Spinal cord (tissue), 10 donors: ENCODE data around the gene TPSG1. TPM values are rescaled to one million over a fixed set of nuclear protein-coding genes. Genes with fewer than 3 reads are reported as not detected.
"Not testable (repeated sequence)": the region's sequence is repeated elsewhere in the genome, so short reads cannot be mapped to it uniquely, and the experiment has no call there.

Experiments
- DNase-seq, 6 donors: peaks; one replicate each; pipeline versions ENCODE4 v3.0.0 to v3.0.0-alpha.2; 2013 to 2015; ENCODE audit warnings: low spot score in 6 of 6, low read depth in 4 of 6
- H3K27ac ChIP-seq: one replicate; pipeline ENCODE4 v1.5.1; 2013; ENCODE audit warnings: low read depth, low read length, control low read depth
- H3K27me3 ChIP-seq: one replicate; pipeline ENCODE4 v1.6.1; 2013; ENCODE audit warnings: low read length; ENCODE audit not compliant: control insufficient read depth, insufficient read depth
- H3K36me3 ChIP-seq: one replicate; pipeline ENCODE4 v1.6.1; 2013; ENCODE audit warnings: low read length; ENCODE audit not compliant: control insufficient read depth, insufficient read depth
- H3K4me1 ChIP-seq: one replicate; pipeline ENCODE4 v1.6.1; 2013; ENCODE audit warnings: low read length; ENCODE audit not compliant: control insufficient read depth, insufficient read depth
- H3K4me3 ChIP-seq: one replicate; pipeline ENCODE4 v1.5.1; 2013; ENCODE audit warnings: low read depth, low read length, control low read depth
- H3K9me3 ChIP-seq: one replicate; pipeline ENCODE4 v1.6.1; 2013; ENCODE audit warnings: low read length; ENCODE audit not compliant: control insufficient read depth, insufficient read depth
- WGBS: methylation state at CpG from one replicate; pipeline ENCODE4 v1.1.5; 2013; ENCODE audit warnings: missing lambda C conversion rate; ENCODE audit not compliant: insufficient coverage; 5-methylcytosine and 5-hydroxymethylcytosine counted together
- polyA plus RNA-seq, 2 donors: library from polyadenylated mRNA; unstranded; fragments of 120-200 nt; gene quantifications; one replicate each; pipeline ENCODE4 v1.2.1, GENCODE V29; 2013; ENCODE audit not compliant: insufficient read length in 2 of 2
- total RNA-seq, 2 donors: library from RNA; depleted of rRNA in 1 of 2; stranded (reverse); fragments of 120-200 nt in 1 of 2; fragments of >200 nt in 1 of 2; gene quantifications; one replicate each; pipeline versions ENCODE4 v1.2.3 to v1.2.4, GENCODE V29; 2013 to 2014
- donor health status: healthy.

TPSG1 gene
- total and polyA plus RNA-seq, 4 donors: 0.41 to 0.89 TPM; not detected in 2

- H3K27ac ChIP-seq: no peak overlapping the region
- 55% methylated on average over 29 of the region's 30 CpGs for WGBS
- H3K9me3 ChIP-seq: no peaks in the 10 kb centered on the region
- peaks cover 37% of the 10 kb centered on the region for H3K36me3 ChIP-seq
- H3K4me3 ChIP-seq: no peak overlapping the region
- DNase-seq: peak in 2 of 6 donors; percentile 39 to 75
- peaks cover 28% of the 10 kb centered on the region for H3K4me1 ChIP-seq
- no peaks in the 10 kb centered on the region for H3K27me3 ChIP-seq
Measured at GRCh38 chr16:1193143-1193824, 31.8 kb downstream of the TPSG1 start.

- peaks cover 28% of the 10 kb centered on the region for H3K4me1 ChIP-seq
- no peaks in the 10 kb centered on the region for H3K27me3 ChIP-seq
- H3K4me3 ChIP-seq: no peak overlapping the region
- 75% methylated on average over 9 of the region's 9 CpGs for WGBS
- H3K9me3 ChIP-seq: no peaks in the 10 kb centered on the region
- peaks cover 29% of the 10 kb centered on the region for H3K36me3 ChIP-seq
- no peak overlapping the region for H3K27ac ChIP-seq
- no peak for DNase-seq
Measured at GRCh38 chr16:1192384-1193073, 32.5 kb downstream of the TPSG1 start.

- H3K4me3 ChIP-seq, H3K27ac ChIP-seq, H3K9me3 ChIP-seq, H3K27me3 ChIP-seq, DNase-seq: not testable (repeated sequence)
- H3K36me3 ChIP-seq: peaks cover 29% of the 10 kb centered on the region
- 95% methylated on average over 11 of the region's 11 CpGs for WGBS
- H3K4me1 ChIP-seq: peaks cover 28% of the 10 kb centered on the region
Measured at GRCh38 chr16:1190789-1191188, 34.3 kb downstream of the TPSG1 start.

GRCh38 chr16:1189455-1189854 lies 35.6 kb downstream of the TPSG1 start:
- no peak for DNase-seq
- H3K36me3 ChIP-seq: peaks cover 25% of the 10 kb centered on the region
- 92% methylated on average over 2 of the region's 7 CpGs for WGBS
- peaks cover 24% of the 10 kb centered on the region for H3K4me1 ChIP-seq
- H3K27me3 ChIP-seq: no peaks in the 10 kb centered on the region
- no peak overlapping the region for H3K4me3 ChIP-seq
- H3K27ac ChIP-seq: no peak overlapping the region
- no peaks in the 10 kb centered on the region for H3K9me3 ChIP-seq

- Histone ChIP-seq H3K27me3 (no peaks in the 10 kb centered on the region), H3K27ac (no peak overlapping the region), H3K4me1 (peaks cover 25% of the 10 kb centered on the region), H3K4me3 (no peak overlapping the region), H3K36me3 (peaks cover 34% of the 10 kb centered on the region), H3K9me3 (no peaks in the 10 kb centered on the region)
- WGBS: 42% methylated on average over 31 of the region's 32 CpGs
- DNase-seq: peak in 1 of 6 donors; percentile 62
Measured at GRCh38 chr16:1188432-1189189, 36.5 kb downstream of the TPSG1 start.

- Histone ChIP-seq H3K36me3 (peaks cover 44% of the 10 kb centered on the region), H3K4me1 (peaks cover 43% of the 10 kb centered on the region)
- not testable (repeated sequence) for H3K9me3 ChIP-seq, H3K4me3 ChIP-seq, DNase-seq, H3K27me3 ChIP-seq, H3K27ac ChIP-seq
- 87% methylated on average over 43 of the region's 86 CpGs for WGBS
Measured at GRCh38 chr16:1185460-1186207, 39.4 kb downstream of the TPSG1 start.

GRCh38 chr16:1184980-1185379 lies 40.1 kb downstream of the TPSG1 start:
- Histone ChIP-seq H3K4me3 (no peak overlapping the region), H3K4me1 (peaks cover 48% of the 10 kb centered on the region), H3K36me3 (peaks cover 42% of the 10 kb centered on the region), H3K9me3 (no peaks in the 10 kb centered on the region), H3K27me3 (no peaks in the 10 kb centered on the region), H3K27ac (no peak overlapping the region)
- 97% methylated on average over 18 of the region's 18 CpGs for WGBS
- no peak for DNase-seq

GRCh38 chr16:1184156-1184868 lies 40.8 kb downstream of the TPSG1 start:
- H3K27me3 ChIP-seq: no peaks in the 10 kb centered on the region
- H3K9me3 ChIP-seq: no peaks in the 10 kb centered on the region
- WGBS: 86% methylated on average over 22 of the region's 26 CpGs
- H3K4me3 ChIP-seq: no peak overlapping the region
- peaks cover 43% of the 10 kb centered on the region for H3K36me3 ChIP-seq
- H3K4me1 ChIP-seq: peaks cover 48% of the 10 kb centered on the region
- DNase-seq: no peak
- H3K27ac ChIP-seq: no peak overlapping the region
